Left renal pelvis (tissue), 4 donors: Measurements from ENCODE around the gene GAK. TPM values are rescaled to one million over a fixed set of nuclear protein-coding genes. Genes with fewer than 3 reads are reported as not detected.

Experiments
- DNase-seq, 4 donors: peaks; one replicate each; pipeline ENCODE4 v3.0.0-alpha.2; 2013; ENCODE audit warnings: low read depth in 4 of 4, low spot score in 3 of 4
- polyA plus RNA-seq, 4 donors: library from polyadenylated mRNA; unstranded; fragments of 120-200 nt; gene quantifications; one replicate each; pipeline ENCODE4 v1.2.1, GENCODE V29; 2013; ENCODE audit not compliant: insufficient read length in 4 of 4

GAK gene
- polyA plus RNA-seq, 4 donors = 51.8 to 82.9 (median 61.0) TPM

DNA sequence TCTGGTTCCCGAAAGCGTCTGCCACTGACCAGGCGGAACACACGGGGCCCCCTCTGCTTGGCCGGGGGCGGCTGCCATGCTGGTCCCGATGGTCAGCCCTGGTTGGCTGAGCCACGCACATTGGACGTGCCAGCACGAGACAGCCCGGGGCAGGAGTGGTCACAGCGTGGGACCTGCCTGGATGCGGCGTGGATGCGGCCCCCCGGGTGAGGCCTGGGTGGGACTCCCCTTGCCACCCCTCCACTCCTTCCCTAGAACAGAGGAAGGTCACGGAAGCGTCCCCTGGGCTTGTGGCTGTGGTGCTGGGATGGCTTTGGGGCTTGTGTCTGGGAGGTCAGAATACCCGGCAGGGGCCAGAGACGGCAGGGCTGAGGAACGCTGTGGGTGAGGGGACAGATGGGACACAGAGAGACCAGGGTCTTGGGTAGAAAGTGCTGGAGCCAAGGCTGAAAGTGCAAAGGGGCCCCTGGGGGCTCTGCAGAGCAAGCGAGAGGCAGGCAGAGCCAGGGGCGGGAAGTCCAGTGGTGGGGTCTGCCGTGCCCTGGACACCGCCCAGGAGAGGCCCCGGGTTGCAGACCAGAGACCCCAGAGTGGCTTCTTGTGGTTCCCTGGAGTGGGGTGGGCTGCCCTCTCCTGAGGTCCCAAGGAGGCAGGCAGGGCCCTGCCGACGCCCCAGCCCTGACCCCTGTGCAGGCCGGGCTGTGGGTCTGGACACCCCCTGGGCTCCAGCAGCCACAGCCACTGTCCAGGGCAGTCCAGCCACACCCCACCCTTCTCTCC, 97.6 kb downstream of the GAK start:
- DNase-seq = no peak

DNA sequence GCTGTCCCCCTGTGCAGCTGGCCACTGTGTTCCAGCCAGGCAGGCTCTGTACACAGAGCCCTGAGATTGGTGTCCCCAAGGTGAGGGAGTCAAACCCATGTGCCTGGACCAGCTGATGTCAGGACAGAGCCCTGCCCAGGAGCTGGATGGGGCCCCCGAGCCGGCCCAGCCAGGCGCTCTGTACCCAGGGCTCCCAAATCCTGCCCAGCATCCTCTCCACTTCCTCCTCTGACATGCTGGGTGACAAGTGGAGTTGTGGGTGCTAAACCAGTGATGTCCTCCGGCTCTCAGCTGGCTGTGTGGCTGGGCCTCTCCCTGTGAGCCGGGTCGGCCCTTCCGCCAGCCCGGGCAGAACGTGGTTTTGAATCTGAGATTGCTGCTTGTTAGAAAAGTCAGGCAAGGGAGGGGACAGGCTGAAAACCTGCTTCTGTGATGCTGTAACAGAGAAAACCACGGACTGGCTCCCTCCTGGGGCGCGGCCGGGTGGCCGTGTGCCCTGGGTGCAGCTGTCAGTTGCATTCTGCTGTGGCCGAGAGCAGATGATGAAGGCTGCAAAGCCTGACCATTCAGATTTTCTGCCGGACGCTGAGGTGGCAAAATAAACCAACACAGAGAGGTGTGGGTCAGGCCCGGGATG, 98.3 kb downstream of the GAK start:
- no peak for DNase-seq

DNA sequence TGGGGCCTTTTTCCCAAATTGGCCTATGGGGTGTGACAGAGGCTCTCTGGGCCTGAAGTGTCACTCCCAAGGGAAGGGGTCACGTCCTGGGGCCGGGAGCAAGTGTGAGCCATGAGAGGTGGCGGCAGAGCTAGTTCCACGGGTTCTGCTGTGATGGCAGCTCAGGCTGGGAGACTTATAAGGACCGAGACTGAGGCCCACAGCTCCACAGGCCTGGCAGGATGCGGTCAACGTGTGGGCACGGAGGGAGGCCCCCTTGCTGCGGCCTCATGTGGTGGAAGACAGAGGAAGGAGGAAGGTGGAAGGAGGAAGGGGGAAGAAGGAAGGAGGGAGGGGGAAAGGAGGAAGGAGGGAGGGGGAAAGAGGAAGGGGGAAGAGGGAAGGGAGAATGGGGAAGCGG, 99.0 kb downstream of the GAK start:
- DNase-seq = no peak

DNA sequence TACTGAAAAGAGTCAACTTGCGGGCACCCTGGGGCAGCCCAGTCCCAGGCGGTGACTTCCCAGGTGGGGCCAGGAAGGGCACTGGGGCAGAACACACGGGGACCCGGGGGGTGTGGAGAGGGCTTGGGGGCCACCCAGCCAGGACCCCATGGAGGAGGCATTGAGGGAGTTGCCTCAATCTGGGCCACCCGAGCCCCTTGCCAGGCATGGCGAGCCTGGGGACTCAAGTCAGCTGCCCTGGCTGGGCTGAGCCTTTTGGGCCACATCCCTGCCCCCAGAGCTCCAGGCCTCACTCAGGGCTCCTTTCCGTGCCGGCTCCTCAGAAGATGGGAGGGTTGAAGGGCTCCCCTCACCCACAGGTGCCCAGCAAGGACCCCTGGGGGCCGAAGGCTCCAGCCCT, 99.6 kb downstream of the GAK start:
- DNase-seq = no peak

DNA sequence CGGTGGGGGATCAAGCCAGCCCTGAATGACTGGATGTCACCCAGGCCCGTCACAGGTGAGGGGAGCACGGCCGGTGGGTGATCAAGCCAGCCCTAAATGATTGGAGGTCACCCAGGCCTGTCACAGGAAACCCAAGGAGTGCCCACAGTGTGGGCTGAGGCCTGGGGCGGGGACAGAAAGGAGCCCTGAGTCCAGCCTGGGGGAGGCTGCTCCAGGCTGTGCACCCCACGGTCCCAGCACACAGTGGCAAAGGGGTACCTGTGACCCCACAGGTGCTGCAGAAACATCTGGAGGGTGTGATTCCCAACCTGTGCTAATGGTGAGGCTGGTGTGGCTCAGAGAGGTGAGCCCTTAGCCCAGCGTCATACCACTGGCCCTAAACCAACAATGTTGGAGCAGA, 100.0 kb downstream of the GAK start:
- no peak for DNase-seq

DNA sequence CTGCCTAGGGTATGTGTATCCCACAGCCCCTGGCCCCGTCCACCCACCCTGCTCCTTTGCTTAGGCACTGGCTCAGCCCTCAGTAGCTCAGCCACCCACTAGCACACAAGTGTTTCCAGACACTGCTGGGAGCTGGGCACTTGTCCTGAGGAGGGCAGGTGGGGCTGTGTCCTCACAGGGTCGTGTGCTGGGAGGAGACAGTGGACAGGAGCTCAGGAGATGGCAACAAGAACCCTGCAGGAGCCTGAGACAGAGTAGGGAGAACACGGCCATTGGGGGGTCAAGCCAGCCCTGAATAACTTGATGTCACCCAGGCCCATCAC, 100.7 kb downstream of the GAK start:
- no peak for DNase-seq

DNA sequence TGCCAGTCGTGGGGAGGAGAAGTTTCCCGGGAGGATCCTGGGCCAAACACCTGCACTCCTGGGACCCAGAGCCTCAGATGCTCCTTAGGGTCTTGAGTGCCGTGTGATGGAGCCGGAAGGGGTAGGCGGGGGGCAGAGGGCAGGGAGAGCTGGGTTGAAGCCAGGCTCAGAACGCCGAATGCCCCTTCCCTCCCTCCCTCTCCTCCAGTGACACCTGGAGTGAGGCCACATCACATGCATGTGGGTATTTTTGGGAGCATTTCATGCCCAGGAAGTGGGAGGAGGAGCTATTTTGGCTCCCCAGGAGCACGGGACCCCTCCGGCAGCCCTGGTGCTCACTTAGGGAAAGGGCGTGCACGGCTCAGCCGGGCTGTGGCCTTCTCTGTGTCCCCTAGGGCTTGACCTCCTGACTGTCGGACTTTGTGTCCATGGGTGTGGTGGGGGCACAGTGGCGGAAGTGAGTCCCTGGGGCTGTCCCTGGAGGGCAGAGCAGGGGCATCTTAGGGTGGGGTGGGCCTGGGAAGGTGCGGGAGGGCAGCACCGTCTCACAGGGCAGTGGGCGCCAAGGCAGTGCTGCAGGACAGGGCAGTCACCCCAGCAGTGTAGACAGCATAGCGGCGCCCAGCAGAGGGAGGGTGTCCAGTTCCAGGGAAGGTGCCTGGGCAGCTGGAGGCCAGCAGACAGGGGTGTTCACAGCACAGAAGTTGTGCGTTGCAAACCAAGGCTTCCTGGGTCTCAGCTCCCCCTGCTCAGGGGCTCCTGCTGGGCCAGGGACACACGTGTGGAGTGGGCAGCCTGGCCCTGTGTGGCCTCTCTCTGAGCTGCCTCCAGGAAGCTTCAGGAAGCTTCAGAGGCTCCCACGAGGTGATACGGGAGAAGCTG, 101.3 kb downstream of the GAK start:
- no peak for DNase-seq

DNA sequence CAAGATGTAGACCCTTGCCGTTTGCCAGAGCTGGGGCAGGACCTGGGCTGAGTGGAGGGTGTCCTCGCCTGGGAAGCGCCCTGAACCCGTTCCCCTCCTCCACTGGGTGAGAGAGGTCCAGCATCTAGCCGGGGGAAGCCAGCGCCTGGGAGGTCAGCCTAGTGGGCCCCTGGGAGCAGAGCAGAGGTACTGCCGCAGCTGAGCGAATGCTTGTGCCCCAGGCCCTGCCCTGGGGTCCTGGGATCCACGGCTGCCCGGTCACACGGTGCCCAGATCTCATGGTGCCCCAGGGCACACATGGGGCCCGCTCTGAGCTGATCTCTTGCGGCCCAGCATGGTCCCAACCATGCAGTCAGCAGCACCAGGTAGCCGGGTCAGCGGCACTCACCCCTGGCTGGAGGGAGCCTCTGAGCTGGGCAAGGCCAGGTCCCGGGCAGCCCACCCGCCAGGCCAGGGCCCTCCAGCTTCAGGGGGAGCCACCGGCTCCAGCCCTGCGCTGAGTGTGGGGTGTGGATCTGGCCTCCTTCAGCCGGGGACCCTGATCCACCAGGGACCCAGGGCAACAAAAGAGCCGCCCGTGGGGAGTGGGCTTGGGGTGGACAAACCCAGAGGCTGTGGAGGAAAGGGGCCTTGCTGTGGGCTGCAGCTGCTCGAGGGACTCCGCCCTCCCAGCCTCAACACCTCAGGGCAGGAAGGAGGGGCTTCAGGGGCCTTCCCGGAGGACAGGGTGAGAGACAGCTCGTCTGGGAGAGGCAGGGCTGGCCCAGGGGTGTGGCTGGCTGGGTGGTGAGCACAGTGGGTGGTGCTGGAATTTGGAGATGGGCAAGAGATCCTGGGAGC, 102.1 kb downstream of the GAK start:
- no peak for DNase-seq

DNA sequence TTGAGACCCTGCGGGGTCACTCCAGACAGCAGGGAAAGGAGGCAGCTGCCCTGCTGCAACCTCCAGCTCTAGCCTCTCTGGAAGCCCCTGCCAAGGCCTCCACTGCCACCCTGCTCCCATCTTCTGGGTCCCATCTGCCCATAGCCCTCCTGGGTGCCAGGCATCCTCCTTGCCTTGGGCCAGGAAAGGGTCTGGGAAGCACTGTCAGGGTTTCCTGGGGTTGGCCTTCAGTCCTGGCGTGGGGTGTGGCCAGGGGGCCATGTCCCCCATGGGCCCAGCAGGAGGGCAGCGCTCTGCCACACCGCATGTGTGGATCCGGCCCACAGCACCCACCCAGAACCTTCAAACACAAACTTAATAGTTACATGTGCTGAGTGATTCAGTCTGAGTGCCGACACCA, 102.8 kb downstream of the GAK start:
- DNase-seq = no peak

DNA sequence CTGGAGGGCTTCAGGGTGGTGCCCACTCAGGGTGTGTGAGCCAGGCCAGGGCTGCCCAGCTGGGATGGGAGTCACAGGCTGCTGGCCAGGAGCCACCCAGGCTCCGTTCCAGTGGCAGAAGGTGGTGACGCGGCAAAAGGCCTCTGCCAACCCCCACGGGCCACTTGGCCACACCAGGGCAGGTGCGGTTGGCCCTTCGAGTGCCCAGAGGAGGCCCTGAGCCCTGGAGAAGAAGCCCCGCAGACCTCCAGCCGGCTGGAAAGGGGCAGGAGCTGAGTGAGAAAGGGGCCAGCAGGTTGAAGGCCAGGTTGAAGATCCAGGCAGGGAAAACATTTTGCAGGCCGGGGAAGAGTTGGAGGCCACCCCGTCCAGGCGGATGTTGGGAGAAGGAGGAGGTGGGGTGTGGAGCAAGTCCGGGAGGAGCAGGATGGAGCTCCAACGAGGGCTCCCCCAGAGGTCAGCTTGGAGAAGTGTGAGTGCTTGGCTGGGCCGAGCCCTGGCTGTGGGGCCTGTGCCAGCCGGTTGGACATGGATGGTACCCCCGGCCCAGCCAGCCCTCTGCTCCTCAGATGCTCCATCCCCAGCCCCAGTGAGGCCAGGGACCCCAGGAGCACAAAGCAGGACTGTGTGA, 103.4 kb downstream of the GAK start:
- DNase-seq = no peak

DNA sequence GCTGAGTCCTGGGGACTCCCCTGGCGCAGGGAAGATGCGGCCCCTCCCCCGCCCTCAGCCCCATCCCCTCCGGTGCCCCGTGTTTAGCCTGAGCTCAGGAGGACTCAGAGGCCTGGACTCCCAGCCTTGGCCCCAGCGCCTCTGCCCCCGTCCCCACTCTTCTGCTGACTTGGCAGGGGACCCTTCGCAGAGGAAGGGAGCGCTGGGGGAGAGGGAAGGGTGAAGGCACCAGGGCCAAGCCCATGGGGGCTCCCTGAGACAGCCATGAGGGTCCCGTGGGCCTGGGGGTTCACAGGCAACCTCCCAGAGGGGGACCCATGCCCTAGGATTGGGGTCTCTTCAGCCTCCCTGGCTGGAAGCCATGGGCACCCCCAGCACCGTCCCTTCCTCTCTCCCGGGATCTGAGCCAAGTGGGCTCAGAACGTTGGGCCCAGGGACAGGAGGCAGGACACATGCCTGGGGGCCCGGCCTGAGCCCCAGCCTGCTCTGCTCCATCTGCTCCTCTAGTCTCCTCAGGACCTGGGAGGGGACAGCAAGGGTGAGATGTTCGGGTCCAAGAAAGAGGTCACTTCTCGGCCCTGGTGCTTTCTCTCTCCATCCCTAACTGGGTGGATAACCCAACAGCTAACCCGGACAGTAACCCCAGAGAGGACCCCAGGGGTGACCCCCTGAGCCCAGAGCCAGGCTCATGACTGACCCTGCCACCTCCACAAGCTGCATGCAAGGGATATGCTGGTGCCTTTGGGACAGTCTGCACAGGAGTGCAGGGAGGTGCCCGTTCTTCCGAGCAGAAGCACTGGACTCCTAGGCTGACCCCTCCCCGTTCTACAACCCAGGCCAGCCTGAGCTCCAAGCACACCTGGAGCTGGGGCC, 104.7 kb downstream of the GAK start:
- no peak for DNase-seq

DNA sequence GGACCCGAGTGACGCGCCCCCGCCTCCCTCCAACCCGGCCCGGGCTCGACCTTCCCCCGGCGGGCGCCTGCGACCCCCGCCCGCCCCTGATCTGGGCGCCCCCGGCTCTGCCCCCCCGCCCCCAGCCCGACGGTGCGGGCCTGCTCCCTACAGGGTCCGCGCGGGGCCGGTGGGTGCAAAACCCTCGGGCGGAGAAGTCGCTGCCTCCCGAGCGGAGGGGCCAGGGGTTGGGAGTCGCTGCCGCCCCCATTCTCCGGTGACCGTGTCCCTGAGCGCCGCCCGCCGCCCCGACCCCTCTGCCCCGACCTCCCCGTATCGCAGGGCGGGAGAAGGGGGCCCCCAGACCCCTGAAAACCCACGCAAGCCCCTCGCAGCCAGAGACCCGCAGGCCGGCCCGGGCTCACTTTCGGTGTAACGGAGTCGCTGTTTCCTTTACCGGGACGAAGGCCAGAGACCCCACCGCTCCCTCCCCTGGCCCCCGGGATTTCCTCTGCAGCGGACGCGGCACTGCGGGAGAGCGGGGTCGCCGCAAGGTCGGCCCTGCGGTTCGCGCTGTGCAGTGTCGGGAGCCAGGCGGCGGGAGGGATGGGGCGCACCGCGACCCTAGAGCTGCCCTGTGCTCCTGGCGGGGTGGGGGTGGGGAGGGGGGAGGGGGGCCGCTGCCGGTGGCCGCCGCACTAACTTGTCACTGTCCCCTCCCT, 105.5 kb downstream of the GAK start:
- DNase-seq = no peak

DNA sequence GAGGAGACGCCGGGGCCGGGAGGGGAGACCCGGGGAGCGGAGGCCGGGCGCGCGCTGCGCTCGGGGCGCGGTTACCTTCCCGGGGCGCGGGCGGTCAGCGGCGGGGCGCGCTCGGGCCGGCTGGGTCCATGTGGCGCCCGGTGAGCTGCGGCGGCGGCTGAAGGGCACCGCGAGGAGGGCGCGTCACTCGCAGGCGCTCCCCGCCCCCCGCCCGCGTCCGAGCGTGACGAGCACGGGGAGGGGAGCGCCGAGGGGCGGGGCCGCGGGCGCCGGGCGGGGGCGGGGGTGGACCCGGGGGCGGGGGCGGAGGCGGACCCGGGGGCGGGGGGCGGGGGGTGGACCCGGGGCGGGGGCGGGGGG, 106.2 kb downstream of the GAK start, which contains the start of gene CPLX1:
Gene CPLX1 (minus strand): TSS at position 159 of the 360 bp plus-strand sequence. CDS start 1,607 bp downstream, outside the sequence.
- no peak for DNase-seq

DNA sequence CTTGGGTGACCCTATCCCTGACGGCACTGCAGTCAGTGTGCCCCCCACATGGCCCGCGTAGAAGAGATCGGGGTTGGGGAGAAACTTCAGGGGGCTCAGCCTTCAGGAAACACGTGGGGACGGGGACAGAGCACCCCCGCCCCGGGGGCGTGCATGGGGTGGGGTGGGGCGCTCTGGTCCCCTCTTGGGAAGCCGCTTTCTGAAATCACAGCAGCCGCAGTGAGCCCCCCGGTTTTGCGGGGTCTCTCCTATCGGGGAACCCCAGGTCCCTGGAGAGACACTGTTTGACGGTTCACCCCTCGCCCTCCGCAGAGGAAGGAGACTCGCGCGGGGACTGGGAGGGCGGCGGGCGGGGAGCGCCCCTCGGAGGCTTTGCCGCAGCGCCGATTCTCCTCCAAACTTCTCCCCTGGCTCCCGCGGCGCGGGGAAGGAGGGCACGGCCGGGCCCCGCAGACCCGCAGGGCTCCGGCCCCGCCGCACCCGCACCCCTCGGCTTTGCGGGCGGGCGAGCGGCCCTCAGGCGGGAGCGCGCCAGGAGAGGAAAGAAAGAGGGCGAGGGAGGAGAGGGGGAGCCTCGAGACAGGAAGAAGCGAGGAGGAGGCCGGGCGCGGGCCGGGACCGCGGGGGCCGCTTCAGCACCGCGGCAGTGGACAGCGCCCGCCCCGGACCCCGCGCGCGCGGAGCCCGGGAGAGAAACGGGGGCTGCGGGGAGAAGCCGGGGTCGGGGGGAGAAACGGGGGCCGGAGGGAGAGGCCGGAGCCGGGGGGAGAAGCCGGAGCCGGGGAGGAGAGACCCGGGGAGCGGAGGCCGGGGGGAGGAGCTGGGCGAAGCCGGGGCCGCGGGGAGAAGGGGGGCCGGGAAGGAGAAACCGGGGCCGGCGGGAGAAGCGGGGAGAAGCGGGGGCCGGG, 106.8 kb downstream of the GAK start:
- DNase-seq = peak in 3 of 4 donors; percentile 26 to 40 (median 33)

DNA sequence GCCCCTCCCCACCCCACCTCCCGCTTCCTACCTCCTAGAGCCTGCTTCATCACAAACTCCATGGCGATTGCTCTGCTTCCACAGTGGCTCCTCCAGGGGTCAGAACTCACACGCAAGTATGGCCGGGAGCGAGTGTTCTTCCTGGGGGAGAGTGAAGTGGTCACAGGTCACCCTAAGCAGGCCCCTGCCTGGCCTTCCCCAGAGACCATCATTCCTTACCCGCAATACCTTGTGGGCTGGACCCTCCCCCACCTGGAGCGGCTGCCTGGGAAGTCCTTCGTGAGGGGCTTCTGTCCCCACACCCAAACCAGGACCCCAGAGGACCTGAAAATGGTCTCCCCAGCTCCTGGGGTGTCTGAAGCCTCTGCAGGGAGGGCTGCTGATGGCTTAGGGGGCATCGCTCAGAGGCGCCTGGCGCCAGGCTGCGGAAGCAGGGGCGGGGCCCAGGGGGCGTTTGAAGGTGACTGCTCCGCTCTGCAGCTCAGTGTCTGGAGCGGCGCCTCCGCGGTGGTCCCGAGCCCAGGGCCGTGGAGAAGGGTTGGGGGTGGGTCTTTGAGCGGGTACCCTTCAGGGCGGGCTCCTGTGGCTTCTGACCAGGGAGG, 107.6 kb downstream of the GAK start:
- no peak for DNase-seq

DNA sequence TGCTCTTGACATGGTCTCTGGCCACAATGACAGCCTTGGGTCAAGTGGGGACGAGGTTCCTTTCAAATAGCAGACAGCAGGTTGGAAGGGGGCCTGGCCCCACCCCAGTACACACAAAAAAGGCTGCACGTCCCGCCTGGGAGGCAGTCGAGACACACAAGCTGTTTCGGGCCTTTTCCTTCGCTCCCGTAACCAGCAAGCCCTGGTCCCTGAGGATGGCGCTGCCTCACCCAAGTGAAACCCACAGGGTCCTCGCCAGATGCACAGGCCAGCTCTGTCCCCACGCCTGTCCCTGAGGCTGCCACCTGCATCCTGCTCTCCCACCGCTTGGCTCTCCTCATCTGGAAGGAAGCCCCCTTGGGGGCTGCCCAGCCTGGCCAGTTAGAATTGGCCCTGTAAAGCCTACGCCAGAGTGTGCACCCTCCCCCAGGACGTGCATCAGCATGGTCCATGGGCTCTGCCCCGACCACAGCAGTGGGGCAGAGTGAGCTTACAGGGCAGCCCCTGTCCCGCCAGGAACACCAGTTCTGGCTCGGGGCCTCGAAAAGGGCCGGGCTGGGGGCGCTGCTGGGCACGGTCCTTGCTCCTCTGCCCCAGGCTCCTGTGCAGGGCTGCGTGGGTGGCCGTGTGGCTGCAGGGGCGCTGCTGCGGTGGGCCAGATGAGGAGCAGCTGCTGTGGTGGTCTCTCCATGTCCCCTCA, 108.2 kb downstream of the GAK start:
- DNase-seq = no peak
